Muscle of back (tissue), 11 donors: ENCODE results near the gene HBA2. TPM values are rescaled to one million over a fixed set of nuclear protein-coding genes. Genes with fewer than 3 reads are reported as not detected.
"Not testable (repeated sequence)": the region's sequence is repeated elsewhere in the genome, so short reads cannot be mapped to it uniquely, and the experiment has no call there.

Source experiments
- DNase-seq, 3 donors: peaks; one replicate each; pipeline versions ENCODE4 v3.0.0 to v3.0.0-alpha.2; 2013
- polyA plus RNA-seq, 10 donors: library from polyadenylated mRNA; unstranded; fragments of 120-200 nt; gene quantifications; one replicate each; pipeline ENCODE4 v1.2.1, GENCODE V29; 2013; ENCODE audit not compliant: insufficient read length in 10 of 10

HBA2 gene
- polyA plus RNA-seq, 10 donors, result 1,262 to 19,401 (median 4,862) TPM

- no peak for DNase-seq
Observed at GRCh38 chr16:185691-186090, 13.0 kb downstream of the HBA2 start.

- DNase-seq, result no peak
Observed at GRCh38 chr16:187330-187729, 14.7 kb downstream of the HBA2 start.

GRCh38 chr16:188674-189073, 16.0 kb downstream of the HBA2 start:
- no peak for DNase-seq

GRCh38 chr16:189604-190186, 17.0 kb downstream of the HBA2 start:
- DNase-seq, result no peak

GRCh38 chr16:191831-192230, 19.2 kb downstream of the HBA2 start:
- no peak for DNase-seq

GRCh38 chr16:192686-193085, 20.0 kb downstream of the HBA2 start:
- DNase-seq, result no peak

GRCh38 chr16:193441-193840, 20.8 kb downstream of the HBA2 start:
- DNase-seq, result no peak

GRCh38 chr16:194516-194915, 21.8 kb downstream of the HBA2 start:
- no peak for DNase-seq

GRCh38 chr16:200388-200787, 27.7 kb downstream of the HBA2 start:
- DNase-seq, result no peak

GRCh38 chr16:203246-203645, 30.6 kb downstream of the HBA2 start:
- DNase-seq, result no peak

GRCh38 chr16:204046-204445, 31.4 kb downstream of the HBA2 start:
- not testable (repeated sequence) for DNase-seq

- DNase-seq, result not testable (repeated sequence)
Observed at GRCh38 chr16:209359-209758, 36.7 kb downstream of the HBA2 start.

- DNase-seq, result not testable (repeated sequence)
Observed at GRCh38 chr16:211631-212180, 39.0 kb downstream of the HBA2 start.

- no peak for DNase-seq
Observed at GRCh38 chr16:212999-213398, 40.3 kb downstream of the HBA2 start.

GRCh38 chr16:220021-220420, 47.3 kb downstream of the HBA2 start:
- DNase-seq, result no peak

Other genes with a start within 250 kb of the HBA2 start
- 1 to 10 TPM; 5.5 to 9.4 (median 7.8) TPM for gene POLR3K, start 119.3 kb upstream of the HBA2 start, polyA plus RNA-seq
- gene SNRNP25, start 119.0 kb upstream of the HBA2 start, polyA plus RNA-seq, result 10 to 100 TPM; 20.6 to 31.2 (median 27.0) TPM
- gene RHBDF1, start 100.2 kb upstream of the HBA2 start, polyA plus RNA-seq, result 10 to 100 TPM; 34.0 to 60.6 (median 44.9) TPM
- gene MPG, start 94.7 kb upstream of the HBA2 start, polyA plus RNA-seq, result 10 to 100 TPM; 18.5 to 35.3 (median 24.2) TPM
- 10 to 100 TPM; 23.9 to 31.1 (median 25.7) TPM for gene NPRL3, start 34.2 kb upstream of the HBA2 start, polyA plus RNA-seq
- 10 to 100 TPM in 2 of 10 donors, 1 to 10 TPM in 7, under 1 TPM in 1; 0.99 to 15.3 (median 5.7) TPM for gene HBZ, start 20.2 kb upstream of the HBA2 start, polyA plus RNA-seq
- 10 to 100 TPM in 6 of 10 donors, 1 to 10 TPM in 4; 2.6 to 40.3 (median 11.9) TPM for gene HBM, start 6.9 kb upstream of the HBA2 start, polyA plus RNA-seq
- gene HBA1, start 3.8 kb downstream of the HBA2 start, polyA plus RNA-seq, result over 10,000 TPM in 1 of 10 donors, 1,000 to 10,000 TPM in 8, 100 to 1,000 TPM in 1; 989 to 14,859 (median 2,589) TPM
- 1 to 10 TPM in 7 of 10 donors, under 1 TPM in 2, not detected in 1; 0.61 to 7.0 (median 1.8) TPM for gene HBQ1, start 7.6 kb downstream of the HBA2 start, polyA plus RNA-seq
- gene LUC7L, start 56.6 kb downstream of the HBA2 start, polyA plus RNA-seq, result 10 to 100 TPM; 51.7 to 94.1 (median 67.2) TPM
- 10 to 100 TPM; 30.2 to 44.4 (median 37.7) TPM for gene FAM234A, start 61.9 kb downstream of the HBA2 start, polyA plus RNA-seq
- gene RGS11, start 103.1 kb downstream of the HBA2 start, polyA plus RNA-seq, result 1 to 10 TPM in 7 of 10 donors, under 1 TPM in 3; 0.64 to 2.7 (median 1.8) TPM
- 1 to 10 TPM in 7 of 10 donors, under 1 TPM in 3; 0.40 to 1.7 (median 1.2) TPM for gene ARHGDIG, start 107.7 kb downstream of the HBA2 start, polyA plus RNA-seq
- gene PDIA2, start 110.3 kb downstream of the HBA2 start, polyA plus RNA-seq, result 1 to 10 TPM in 2 of 10 donors, under 1 TPM in 8; 0.15 to 3.0 (median 0.51) TPM
- 10 to 100 TPM in 6 of 10 donors, 1 to 10 TPM in 4; 8.6 to 15.7 (median 11.5) TPM for gene AXIN1, start 179.8 kb downstream of the HBA2 start, polyA plus RNA-seq
- 10 to 100 TPM; 31.8 to 49.2 (median 35.6) TPM for gene MRPL28, start 197.7 kb downstream of the HBA2 start, polyA plus RNA-seq
- gene PGAP6, start 209.1 kb downstream of the HBA2 start, polyA plus RNA-seq, result 10 to 100 TPM; 22.0 to 30.2 (median 24.0) TPM
- gene NME4, start 224.3 kb downstream of the HBA2 start, polyA plus RNA-seq, result 100 to 1,000 TPM in 1 of 10 donors, 10 to 100 TPM in 9; 63.6 to 121 (median 73.5) TPM
- 10 to 100 TPM in 6 of 10 donors, 1 to 10 TPM in 4; 6.2 to 17.1 (median 10.6) TPM for gene DECR2, start 229.0 kb downstream of the HBA2 start, polyA plus RNA-seq